ENCODE data around the gene RNPS1. TPM values are rescaled to one million over a fixed set of nuclear protein-coding genes. Genes with fewer than 3 reads are reported as not detected.

RNPS1 gene
- total and polyA plus RNA-seq, 9 of the 15 experiments (the other 6 are each of a cell fraction or from before 2014, with no cell fraction given): 44.9 to 338 (median 202) TPM

GRCh38 chr16:2214719-2214968 lies 53.3 kb downstream of the RNPS1 start, which contains the start of gene PGP (continued):
- TF ChIP-seq CREBBP (IDR thresholded peaks at IDR 0.05; ENCODE audit: low read depth, low read length) (no peak), PHF8 (IDR thresholded peaks at IDR 0.05; ENCODE audit: borderline replicate concordance, low read length) (peak; percentile 35; the same call in 1 of the 2 replicates)

- peak overlapping the region; percentile 89 for H3K27ac ChIP-seq (ENCODE audit: extremely low read depth, low read depth, low read length)
- peak overlapping the region; percentile 85 for H3K4me3 ChIP-seq
- H3K9me3 ChIP-seq (replicated peaks; ENCODE audit: control insufficient read depth, insufficient read depth, low read depth, low read length): no peaks in the 10 kb centered on the region
- peaks cover 52% of the 10 kb centered on the region for H3K79me2 ChIP-seq (ENCODE audit: control insufficient read depth, insufficient read depth, low read length)
- WGBS (ENCODE audit: insufficient coverage, low coverage, missing lambda C conversion rate): under 1% methylated on average over 73 of the region's 98 CpGs
- no peak for ATAC-seq
- intact Hi-C loops (cut with micrococcal nuclease): no loop called here
- peak overlapping the region; percentile 53; the same call in 1 of the 2 replicates for H2AFZ ChIP-seq (ENCODE audit: low read depth, low read length)
- no peaks in the 10 kb centered on the region for H3K9me1 ChIP-seq (ENCODE audit: control insufficient read depth, insufficient read depth, low read length)
- no peaks in the 10 kb centered on the region for H3K27me3 ChIP-seq (ENCODE audit: control insufficient read depth in 2 of 2, insufficient read depth in 2 of 2, low read length in 2 of 2)
- POLR2A ChIA-PET: interaction anchor here (0.5 to 3.1 kb wide), 15 partner anchors 8 to 703 kb away, joined by 3 to 17 read pairs (median 3); partner anchors contain the start of genes E4F1, ECI1, RPS2 and TRAF7
- peaks cover 21% of the 10 kb centered on the region for H4K20me1 ChIP-seq (replicated peaks; ENCODE audit: control insufficient read depth, insufficient read depth, low read length)
- peaks cover 31 to 79% of the 10 kb centered on the region in 2 experiments for H3K4me1 ChIP-seq (replicated peaks in 1 of 2; ENCODE audit: control insufficient read depth in 2 of 2, insufficient read depth in 2 of 2, low read length in 2 of 2)
- H3K36me3 ChIP-seq (ENCODE audit: control insufficient read depth, insufficient read depth, low read length): peaks cover 36% of the 10 kb centered on the region; the same call in 2 of the 3 replicates
- H3K4me2 ChIP-seq (ENCODE audit: insufficient read depth, low read length): peak overlapping the region; percentile 87
- CTCF ChIA-PET (ENCODE audit: low intra/inter-chr PET ratio): no interaction called here
- peak overlapping the region; percentile 87 to 99 for H3K9ac ChIP-seq (ENCODE audit: insufficient read depth in 1 of 2, low read depth in 2 of 2, low read length in 2 of 2)
- BruUV-seq (replicated peaks): no TSS peak
- peak in 2 of 4 experiments; percentile 48 to 56 for DNase-seq (ENCODE audit: extremely low read depth in 1 of 4, low spot score in 3 of 4)
- FAIRE-seq: peak; percentile 74
- in situ Hi-C loops (cut with MboI): no loop called here
- TF ChIP-seq PHTF2 (CRISPR knock-in tag; IDR thresholded peaks at IDR 0.05) (no peak), NCOA2 (IDR thresholded peaks at IDR 0.05; ENCODE audit: partially characterized antibody in 2 of 2) (no peak), ZNF444 (CRISPR knock-in tag; IDR thresholded peaks at IDR 0.05) (no peak), ZNF644 (tag; IDR thresholded peaks at IDR 0.05; ENCODE audit: low read depth) (no peak), ZNF133 (CRISPR knock-in tag; IDR thresholded peaks at IDR 0.05) (no peak), E2F3 (CRISPR knock-in tag; IDR thresholded peaks at IDR 0.05) (0 out of 2 replicates have a peak, but pooled peaks have one; percentile 30), ZNF217 (CRISPR knock-in tag; IDR thresholded peaks at IDR 0.05) (no peak), BRD4 (IDR thresholded peaks at IDR 0.05) (no peak), MXI1 (IDR thresholded peaks at IDR 0.05; ENCODE audit: low read depth, low read length) (no peak), NR4A1 (CRISPR knock-in tag; IDR thresholded peaks at IDR 0.05) (no peak), NR4A1 (tag; IDR thresholded peaks at IDR 0.05) (no peak), ILK (tag; IDR thresholded peaks at IDR 0.05; ENCODE audit: borderline replicate concordance, low read depth) (no peak), POLR2AphosphoS2 (IDR thresholded peaks at IDR 0.05; ENCODE audit: low read length) (no peak), MITF (IDR thresholded peaks at IDR 0.05) (no peak), CEBPZ (IDR thresholded peaks at IDR 0.05; ENCODE audit: borderline replicate concordance, low read depth, low read length) (no peak)
Observed at GRCh38 chr16:2213817-2214718, 53.9 kb downstream of the RNPS1 start.

All from K562 (cell line).